GM18505 (cell line): ENCODE results near the gene MXI1.
"Not testable (repeated sequence)": the region's sequence is repeated elsewhere in the genome, so short reads cannot be mapped to it uniquely, and the experiment has no call there.

Experiments
- ATAC-seq: cut with Tn5 transposase; IDR thresholded peaks from one replicate; pipeline ENCODE4 v1.9.1; 2021; ENCODE audit not compliant: unreplicated experiment
- POLR2A ChIP-seq: IDR thresholded peaks from 4 replicates; pipeline ENCODE4 v1.6.1; 2011; ENCODE audit warnings: borderline replicate concordance; ENCODE audit not compliant: insufficient read depth, insufficient read length; ENCODE audit errors: extremely low read depth

The MXI1 gene

GRCh38 chr10:110327262-110327914 is 120.0 kb downstream of the MXI1 start:
- TF ChIP-seq POLR2A = no peak
- no peak for ATAC-seq

- ATAC-seq = no peak
- TF ChIP-seq POLR2A = no peak
Measured at GRCh38 chr10:110330675-110331074, 123.3 kb downstream of the MXI1 start.

GRCh38 chr10:110331226-110331795 is 123.9 kb downstream of the MXI1 start:
- not testable (repeated sequence) for ATAC-seq

- no peak for ATAC-seq
- TF ChIP-seq POLR2A = no peak
Measured at GRCh38 chr10:110334061-110334656, 126.8 kb downstream of the MXI1 start.

- ATAC-seq = no peak
Measured at GRCh38 chr10:110335314-110336064, 128.1 kb downstream of the MXI1 start.

GRCh38 chr10:110336111-110336721 is 128.8 kb downstream of the MXI1 start:
- no peak for ATAC-seq
- no peak for TF ChIP-seq POLR2A

More at GRCh38 chr10:110335314-110336064, 128.1 kb downstream of the MXI1 start:
- TF ChIP-seq POLR2A = no peak
